HCT116 (cell line): Measurements from ENCODE around the gene STK32C.

Experiments used
- EZH2 ChIP-seq: fragments of 200-600 bp; sonication (generic); IDR thresholded peaks from 2 replicates; pipeline ENCODE4 v1.6.1; 2017; ENCODE audit warnings: antibody characterized with exemption, mixed run types
- EZH2phosphoT487 ChIP-seq: fragments of 200-600 bp; IDR thresholded peaks from 2 replicates; pipeline ENCODE4 v1.6.1; 2018; ENCODE audit warnings: antibody characterized with exemption, borderline replicate concordance
- POLR2A ChIP-seq: IDR thresholded peaks from 2 replicates; pipeline ENCODE4 v1.7.0; 2011; ENCODE audit warnings: borderline replicate concordance; ENCODE audit not compliant: insufficient read depth, insufficient read length; ENCODE audit errors: extremely low read depth
- SIN3A ChIP-seq: IDR thresholded peaks from 2 replicates; pipeline ENCODE4 v1.6.1; 2012; ENCODE audit warnings: low read depth
- TF ChIP-seq, protein P1 (sequence below), 3 experiments: fragments of 200-600 bp in 1 of 3; sonication (generic) in 1 of 3; IDR thresholded peaks in 2 of 3; conservative IDR thresholded peaks in 1 of 3; 2 replicates each; pipeline ENCODE4 v1.5.1; 2012 to 2017; ENCODE audit warnings: low read depth in 2 of 3, low read length in 2 of 3, antibody characterized with exemption in 1 of 3, borderline replicate concordance in 1 of 3, control low read depth in 1 of 3, mild to moderate bottlenecking in 1 of 3, mixed read lengths in 1 of 3, mixed run types in 1 of 3, moderate library complexity in 1 of 3; ENCODE audit not compliant: insufficient read depth in 1 of 3

DNA sequence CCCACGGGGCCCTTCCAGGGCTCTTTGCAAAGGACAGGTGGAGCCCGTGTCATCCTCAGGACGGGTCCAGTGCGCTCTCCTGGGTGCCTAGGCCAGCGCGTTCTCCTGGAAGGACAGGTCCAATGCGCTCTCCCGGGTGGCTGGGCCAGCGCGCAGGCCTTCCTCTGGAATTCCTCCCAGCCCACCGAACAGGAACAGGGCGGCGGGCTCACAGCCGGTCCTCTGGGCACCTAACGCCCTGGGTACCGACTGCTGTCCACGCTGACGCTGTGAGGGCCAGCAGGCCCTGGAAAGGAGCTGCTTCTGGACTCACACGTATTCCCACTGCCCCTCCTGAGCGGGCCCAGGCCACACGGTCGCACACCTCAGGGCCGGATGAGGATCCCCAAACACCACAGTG, 49.3 kb downstream of the STK32C start:
- no peak for TF ChIP-seq POLR2A
- TF ChIP-seq SIN3A, result no peak
- TF ChIP-seq, protein P1, sequence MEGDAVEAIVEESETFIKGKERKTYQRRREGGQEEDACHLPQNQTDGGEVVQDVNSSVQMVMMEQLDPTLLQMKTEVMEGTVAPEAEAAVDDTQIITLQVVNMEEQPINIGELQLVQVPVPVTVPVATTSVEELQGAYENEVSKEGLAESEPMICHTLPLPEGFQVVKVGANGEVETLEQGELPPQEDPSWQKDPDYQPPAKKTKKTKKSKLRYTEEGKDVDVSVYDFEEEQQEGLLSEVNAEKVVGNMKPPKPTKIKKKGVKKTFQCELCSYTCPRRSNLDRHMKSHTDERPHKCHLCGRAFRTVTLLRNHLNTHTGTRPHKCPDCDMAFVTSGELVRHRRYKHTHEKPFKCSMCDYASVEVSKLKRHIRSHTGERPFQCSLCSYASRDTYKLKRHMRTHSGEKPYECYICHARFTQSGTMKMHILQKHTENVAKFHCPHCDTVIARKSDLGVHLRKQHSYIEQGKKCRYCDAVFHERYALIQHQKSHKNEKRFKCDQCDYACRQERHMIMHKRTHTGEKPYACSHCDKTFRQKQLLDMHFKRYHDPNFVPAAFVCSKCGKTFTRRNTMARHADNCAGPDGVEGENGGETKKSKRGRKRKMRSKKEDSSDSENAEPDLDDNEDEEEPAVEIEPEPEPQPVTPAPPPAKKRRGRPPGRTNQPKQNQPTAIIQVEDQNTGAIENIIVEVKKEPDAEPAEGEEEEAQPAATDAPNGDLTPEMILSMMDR (IDR thresholded peaks at IDR 0.05 in 2 of 3, conservative IDR thresholded peaks at IDR 0.05 in 1 of 3; ENCODE audit: borderline replicate concordance in 1 of 3, insufficient read depth in 1 of 3, low read depth in 2 of 3, low read length in 2 of 3), result no peak
- no peak for TF ChIP-seq EZH2phosphoT487
- no peak for TF ChIP-seq EZH2
